SK-N-SH (cell line): ENCODE measurements around the gene C12orf43. TPM values are rescaled to one million over a fixed set of nuclear protein-coding genes. Genes with fewer than 3 reads are reported as not detected.

ENCODE experiments used
- CTCF ChIA-PET: fragments of 300-600, 350-600 bp; formaldehyde crosslinking; extraction: SDS; loops from one replicate; lab custom pipeline; 2021; lab: Yijun Ruan, JAX
- POLR2A ChIA-PET: fragments of 350-600 bp; sonication (Branson Sonifier 250); formaldehyde crosslinking; extraction: SDS; loops from one replicate; lab custom pipeline; 2020; ENCODE audit warnings: antibody characterized with exemption, inconsistent platforms; lab: Yijun Ruan, JAX
- DNase-seq: peaks from one replicate; pipeline ENCODE4 v3.0.0; 2012
- H2AFZ ChIP-seq: fragments of 200-600 bp; sonication (generic); 2 replicates; pipeline ENCODE4 v1.8.1; 2016; ENCODE audit warnings: antibody characterized with exemption, mild to moderate bottlenecking, low read depth
- H3F3A ChIP-seq: fragments of 200-600 bp; sonication (generic); replicated peaks from 2 replicates; pipeline ENCODE3; 2016; ENCODE audit warnings: antibody characterized with exemption, mild to moderate bottlenecking; ENCODE audit not compliant: insufficient read depth
- H3K27ac ChIP-seq, 2 experiments: fragments of 200-500 bp in 1 of 2; fragments of 200-600 bp in 1 of 2; sonication (Bioruptor generic) in 1 of 2; sonication (generic), shearing (Covaris generic) in 1 of 2; 2 replicates each; pipeline versions ENCODE4 v1.5.1 to v1.6.1; 2014 to 2016; ENCODE audit warnings: low read depth in 2 of 2, inconsistent platforms in 1 of 2, low read length in 1 of 2, mild to moderate bottlenecking in 1 of 2, mixed read lengths in 1 of 2
- H3K27me3 ChIP-seq: fragments of 200-600 bp; sonication (generic), shearing (Covaris generic); 2 replicates; pipeline ENCODE4 v1.6.1; 2016; ENCODE audit warnings: mixed run types; ENCODE audit not compliant: insufficient read depth
- H3K36me3 ChIP-seq, 2 experiments: fragments of 200-500 bp in 1 of 2; fragments of 200-600 bp in 1 of 2; sonication (Bioruptor generic) in 1 of 2; sonication (generic) in 1 of 2; replicated peaks in 1 of 2; 2 replicates each; pipeline versions ENCODE3 to v1.5.1; 2014 to 2016; ENCODE audit warnings: low read length in 1 of 2, mild to moderate bottlenecking in 1 of 2; ENCODE audit not compliant: insufficient read depth in 2 of 2, control insufficient read depth in 1 of 2
- H3K4me1 ChIP-seq, 2 experiments: fragments of 200-500 bp in 1 of 2; fragments of 200-600 bp in 1 of 2; sonication (Bioruptor generic) in 1 of 2; sonication (generic), shearing (Covaris generic) in 1 of 2; 2 replicates each; pipeline versions ENCODE4 v1.5.1 to v1.6.1; 2014 to 2016; ENCODE audit warnings: low read depth in 1 of 2, low read length in 1 of 2, mixed run types in 1 of 2; ENCODE audit not compliant: insufficient read depth in 2 of 2, control insufficient read depth in 1 of 2
- H3K4me2 ChIP-seq: fragments of 200-600 bp; sonication (generic), shearing (Covaris generic); 2 replicates; pipeline ENCODE4 v1.6.1; 2017; ENCODE audit warnings: mixed run types
- H3K4me3 ChIP-seq, 2 experiments: fragments of 200-500 bp in 1 of 2; fragments of 200-600 bp in 1 of 2; sonication (Bioruptor generic) in 1 of 2; sonication (generic), shearing (Covaris generic) in 1 of 2; 2 replicates each; pipeline versions ENCODE4 v1.5.1 to v1.8.1; 2014 to 2016; ENCODE audit warnings: low read depth in 2 of 2, inconsistent platforms in 1 of 2, low read length in 1 of 2, mild to moderate bottlenecking in 1 of 2, mixed read lengths in 1 of 2, moderate library complexity in 1 of 2
- H3K79me2 ChIP-seq: fragments of 200-600 bp; sonication (generic); 2 replicates; pipeline ENCODE4 v1.8.1; 2017; ENCODE audit warnings: mild to moderate bottlenecking; ENCODE audit not compliant: insufficient read depth
- H3K9ac ChIP-seq: fragments of 200-600 bp; sonication (generic); 2 replicates; pipeline ENCODE4 v1.6.1; 2017; ENCODE audit warnings: mixed run types
- H3K9me2 ChIP-seq: fragments of 200-600 bp; sonication (generic); 2 replicates; pipeline ENCODE4 v1.6.1; 2017; ENCODE audit warnings: mixed run types
- H3K9me3 ChIP-seq: fragments of 200-600 bp; sonication (generic); 2 replicates; pipeline ENCODE4 v1.6.1; 2017; ENCODE audit warnings: mixed run types, mild to moderate bottlenecking, moderate library complexity
- H4K20me1 ChIP-seq: fragments of 200-600 bp; sonication (generic); 2 replicates; pipeline ENCODE4 v1.6.1; 2017; ENCODE audit warnings: mild to moderate bottlenecking, mixed run types; ENCODE audit not compliant: insufficient read depth
- CHD2 ChIP-seq: fragments of 150-350 bp; IDR thresholded peaks from 2 replicates; pipeline ENCODE4 v1.6.1; 2018; ENCODE audit warnings: low read length; ENCODE audit not compliant: partially characterized antibody
- CTCF ChIP-seq: fragments of 200-600 bp; sonication (generic); IDR thresholded peaks from 2 replicates; pipeline ENCODE4 v1.6.1; 2017; ENCODE audit warnings: antibody characterized with exemption, mild to moderate bottlenecking, moderate library complexity
- ELF1 ChIP-seq: IDR thresholded peaks from 2 replicates; pipeline ENCODE4 v1.4.0; 2012
- FOSL2 ChIP-seq: IDR thresholded peaks from 2 replicates; pipeline ENCODE4 v1.4.0; 2012; ENCODE audit warnings: low read depth, mild to moderate bottlenecking, moderate library complexity, borderline replicate concordance
- FOXJ3 ChIP-seq: sonication (generic); formaldehyde crosslinking; IDR thresholded peaks from 2 replicates; pipeline ENCODE4 v1.5.1; 2020; ENCODE audit warnings: mild to moderate bottlenecking, missing genetic modification reagents
- FOXM1 ChIP-seq: IDR thresholded peaks from 2 replicates; pipeline ENCODE4 v1.4.0; 2012; ENCODE audit warnings: low read depth, mild to moderate bottlenecking
- IRF3 ChIP-seq: fragments of 150-350 bp; IDR thresholded peaks from 2 replicates; pipeline ENCODE4 v1.6.1; 2016; ENCODE audit warnings: mild to moderate bottlenecking, low read depth, low read length
- JUND ChIP-seq: IDR thresholded peaks from 2 replicates; pipeline ENCODE4 v1.4.0; 2012
- MAX ChIP-seq: IDR thresholded peaks from 2 replicates; pipeline ENCODE4 v1.4.0; 2012; ENCODE audit warnings: low read depth
- NRF1 ChIP-seq: IDR thresholded peaks from 2 replicates; pipeline ENCODE4 v1.6.1; 2012; ENCODE audit warnings: low read depth, mild to moderate bottlenecking, low read length
- POLR2AphosphoS5 ChIP-seq: IDR thresholded peaks from 2 replicates; pipeline ENCODE4 v1.6.1; 2012; ENCODE audit warnings: low read depth, low read length
- RCOR1 ChIP-seq: fragments of 150-350 bp; IDR thresholded peaks from 2 replicates; pipeline ENCODE4 v1.6.1; 2017; ENCODE audit warnings: antibody characterized with exemption, low read length
- RFX5 ChIP-seq: IDR thresholded peaks from 2 replicates; pipeline ENCODE4 v1.6.1; 2012; ENCODE audit warnings: mild to moderate bottlenecking, improper control_type of control experiment, low read length
- SMC3 ChIP-seq: IDR thresholded peaks from 2 replicates; pipeline ENCODE4 v1.6.1; 2012; ENCODE audit warnings: low read depth, low read length, improper control_type of control experiment
- USF2 ChIP-seq: fragments of 150-350 bp; IDR thresholded peaks from 2 replicates; pipeline ENCODE4 v1.6.1; 2017; ENCODE audit warnings: antibody characterized with exemption, low read length, low read depth, borderline replicate concordance
- YY1 ChIP-seq: IDR thresholded peaks from 2 replicates; pipeline ENCODE4 v1.4.0; 2012; ENCODE audit warnings: low read depth, mild to moderate bottlenecking
- WGBS: methylation state at CpG from one replicate; pipeline ENCODE4 v1.1.6; 2017; ENCODE audit warnings: low lambda C conversion rate; 5-methylcytosine and 5-hydroxymethylcytosine counted together
- polyA plus RNA-seq, 3 experiments: library from polyadenylated mRNA; depleted of rRNA; stranded (reverse); fragments of >200 nt; gene quantifications; 2 replicates each; pipeline ENCODE4 v1.2.3, GENCODE V29; 2012

Gene C12orf43
- polyA plus RNA-seq, 1 of the 3 experiments (the other 2 are of a cell fraction) = 13.9 TPM

GRCh38 chr12:121026274-121027045, 10.2 kb upstream of the C12orf43 start:
- no peaks in the 10 kb centered on the region for H3K9me2 ChIP-seq
- ChIA-PET CTCF (interaction anchor here (0.8 to 1.7 kb wide), 5 partner anchors 12 to 444 kb away, joined by 3 to 4 read pairs (median 3); no protein-coding TSS in a partner anchor), POLR2A (no interaction called here)
- H3K9ac ChIP-seq = no peak overlapping the region
- H3K4me3 ChIP-seq = no peak overlapping the region
- no peak overlapping the region for H3K27ac ChIP-seq
- no peaks in the 10 kb centered on the region for H4K20me1 ChIP-seq
- no peak overlapping the region for H2AFZ ChIP-seq
- H3K9me3 ChIP-seq = no peaks in the 10 kb centered on the region
- no peaks in the 10 kb centered on the region for H3K79me2 ChIP-seq
- peak; percentile 47 for DNase-seq
- H3F3A ChIP-seq = no peaks in the 10 kb centered on the region
- no peaks in the 10 kb centered on the region for H3K36me3 ChIP-seq
- H3K4me1 ChIP-seq = no peaks in the 10 kb centered on the region
- WGBS = 75% methylated on average over 9 of the region's 10 CpGs
- no peaks in the 10 kb centered on the region for H3K27me3 ChIP-seq
- TF ChIP-seq RCOR1 (no peak), CTCF (peak; percentile 29; the same call in 1 of the 2 replicates)
- no peak overlapping the region for H3K4me2 ChIP-seq

GRCh38 chr12:121025442-121026226, 9.3 kb upstream of the C12orf43 start:
- Histone ChIP-seq H3F3A (no peaks in the 10 kb centered on the region), H3K9me3 (no peaks in the 10 kb centered on the region), H3K4me1 (no peaks in the 10 kb centered on the region), H3K36me3 (no peaks in the 10 kb centered on the region), H3K79me2 (no peaks in the 10 kb centered on the region), H4K20me1 (no peaks in the 10 kb centered on the region), H3K9ac (no peak overlapping the region), H3K27ac (no peak overlapping the region), H2AFZ (no peak overlapping the region), H3K27me3 (no peaks in the 10 kb centered on the region), H3K9me2 (no peaks in the 10 kb centered on the region), H3K4me2 (no peak overlapping the region), H3K4me3 (no peak overlapping the region)
- TF ChIP-seq CTCF = no peak
- TF ChIP-seq NRF1 = no peak
- TF ChIP-seq USF2 = no peak
- TF ChIP-seq IRF3 = no peak
- TF ChIP-seq SMC3 = no peak
- no peak for TF ChIP-seq YY1
- TF ChIP-seq MAX = no peak
- no peak for TF ChIP-seq CHD2
- TF ChIP-seq FOXM1 = no peak
- no peak for TF ChIP-seq ELF1
- no peak for TF ChIP-seq JUND
- no peak for TF ChIP-seq FOSL2
- no peak for TF ChIP-seq POLR2AphosphoS5
- no peak for TF ChIP-seq RFX5
- TF ChIP-seq RCOR1 = no peak
- TF ChIP-seq FOXJ3 (CRISPR knock-in tag) = no peak
- no peak for DNase-seq
- CTCF ChIA-PET = interaction anchor here (1.6 kb wide), 1 partner anchor 62 kb away, joined by 3 read pairs; no protein-coding TSS in a partner anchor
- 71% methylated on average over 11 of the region's 11 CpGs for WGBS
- POLR2A ChIA-PET = no interaction called here
